Endothelial cell of umbilical vein (primary cell): ENCODE measurements around the gene FAM114A1.

Experiments used
- CTCF ChIP-seq, 2 donors: IDR thresholded peaks; 1 replicate in 1 of 2; 2 replicates in 1 of 2; pipeline ENCODE4 v1.5.1; 2011; ENCODE audit warnings: low read length in 2 of 2, mild to moderate bottlenecking in 2 of 2, moderate library complexity in 2 of 2, control low read depth in 1 of 2, inconsistent platforms in 1 of 2, low read depth in 1 of 2; ENCODE audit not compliant: insufficient read depth in 1 of 2; ENCODE audit errors: extremely low read depth in 1 of 2
- FOS ChIP-seq: IDR thresholded peaks from 2 replicates; pipeline ENCODE4 v1.6.1; 2011; ENCODE audit warnings: mild to moderate bottlenecking, low read length, moderate library complexity, borderline replicate concordance; ENCODE audit not compliant: insufficient read depth
- POLR2A ChIP-seq: IDR thresholded peaks from 2 replicates; pipeline ENCODE4 v1.6.1; 2012; ENCODE audit warnings: low read depth, mild to moderate bottlenecking, control low read depth, low read length

- TF ChIP-seq POLR2A (no peak), CTCF (IDR thresholded peaks at IDR 0.05; ENCODE audit: extremely low read depth in 1 of 2, insufficient read depth in 1 of 2, low read depth in 1 of 2, low read length in 2 of 2) (no peak), FOS (no peak)
Observed at GRCh38 chr4:38957893-38958292, 90.3 kb downstream of the FAM114A1 start.
